HEK293 (cell line): ENCODE results near the gene PPARG.

ENCODE experiments used
- ZNF114 ChIP-seq: fragments of 450-650 bp; formaldehyde crosslinking; IDR thresholded peaks from 2 replicates; pipeline ENCODE4 v1.5.0; 2017; ENCODE audit warnings: missing biosample characterization, missing genetic modification characterization
- ZNF529 ChIP-seq: fragments of 450-650 bp; formaldehyde crosslinking; IDR thresholded peaks from 2 replicates; pipeline ENCODE4 v1.5.1; 2017; ENCODE audit warnings: missing genetic modification characterization, missing biosample characterization; ENCODE audit not compliant: insufficient replicate concordance
- TF ChIP-seq, protein P1 (sequence below): fragments of 450-650 bp; formaldehyde crosslinking; IDR thresholded peaks from 2 replicates; pipeline ENCODE4 v1.5.1; 2016; ENCODE audit warnings: missing biosample characterization, missing genetic modification characterization, borderline replicate concordance

DNA sequence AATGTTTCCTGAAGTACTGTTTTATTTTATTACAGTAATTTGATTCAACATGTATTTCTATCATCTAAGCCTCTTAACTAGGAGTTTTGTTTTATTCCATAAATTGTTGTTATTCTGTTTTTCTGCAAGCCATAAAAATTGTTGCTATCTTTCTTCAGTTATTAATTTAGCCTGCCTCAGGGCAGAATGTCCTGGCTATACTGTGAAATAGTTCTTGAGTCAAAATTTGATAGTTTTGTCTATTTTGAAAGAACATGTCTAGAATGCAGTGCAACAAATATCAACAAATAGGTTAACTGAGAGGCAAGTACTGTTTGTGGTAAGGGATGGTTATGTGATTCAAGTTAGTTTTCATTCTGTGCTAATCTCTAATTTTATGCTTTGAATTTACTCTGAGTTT lies 63.9 kb downstream of the PPARG start:
- TF ChIP-seq ZNF529 (no peak), ZNF114 (no peak)
- TF ChIP-seq, protein P1, sequence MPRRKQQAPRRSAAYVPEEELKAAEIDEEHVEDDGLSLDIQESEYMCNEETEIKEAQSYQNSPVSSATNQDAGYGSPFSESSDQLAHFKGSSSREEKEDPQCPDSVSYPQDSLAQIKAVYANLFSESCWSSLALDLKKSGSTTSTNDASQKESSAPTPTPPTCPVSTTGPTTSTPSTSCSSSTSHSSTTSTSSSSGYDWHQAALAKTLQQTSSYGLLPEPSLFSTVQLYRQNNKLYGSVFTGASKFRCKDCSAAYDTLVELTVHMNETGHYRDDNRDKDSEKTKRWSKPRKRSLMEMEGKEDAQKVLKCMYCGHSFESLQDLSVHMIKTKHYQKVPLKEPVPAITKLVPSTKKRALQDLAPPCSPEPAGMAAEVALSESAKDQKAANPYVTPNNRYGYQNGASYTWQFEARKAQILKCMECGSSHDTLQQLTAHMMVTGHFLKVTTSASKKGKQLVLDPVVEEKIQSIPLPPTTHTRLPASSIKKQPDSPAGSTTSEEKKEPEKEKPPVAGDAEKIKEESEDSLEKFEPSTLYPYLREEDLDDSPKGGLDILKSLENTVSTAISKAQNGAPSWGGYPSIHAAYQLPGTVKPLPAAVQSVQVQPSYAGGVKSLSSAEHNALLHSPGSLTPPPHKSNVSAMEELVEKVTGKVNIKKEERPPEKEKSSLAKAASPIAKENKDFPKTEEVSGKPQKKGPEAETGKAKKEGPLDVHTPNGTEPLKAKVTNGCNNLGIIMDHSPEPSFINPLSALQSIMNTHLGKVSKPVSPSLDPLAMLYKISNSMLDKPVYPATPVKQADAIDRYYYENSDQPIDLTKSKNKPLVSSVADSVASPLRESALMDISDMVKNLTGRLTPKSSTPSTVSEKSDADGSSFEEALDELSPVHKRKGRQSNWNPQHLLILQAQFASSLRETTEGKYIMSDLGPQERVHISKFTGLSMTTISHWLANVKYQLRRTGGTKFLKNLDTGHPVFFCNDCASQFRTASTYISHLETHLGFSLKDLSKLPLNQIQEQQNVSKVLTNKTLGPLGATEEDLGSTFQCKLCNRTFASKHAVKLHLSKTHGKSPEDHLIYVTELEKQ (tag by site-specific recombination): no peak
